Gastroesophageal sphincter (tissue), 4 donors: Measurements from ENCODE around the gene GRIK3. TPM values are rescaled to one million over a fixed set of nuclear protein-coding genes. Genes with fewer than 3 reads are reported as not detected.

ENCODE experiments used
- ATAC-seq: fragments of 150-250 bp; one replicate; pipeline ENCODE4 v1.9.1; 2016; ENCODE audit warnings: mild to moderate bottlenecking, moderate library complexity
- H3K27ac ChIP-seq, 4 donors: fragments of 200-600 bp; sonication (generic) in 3 of 4; 1 replicate in 3 of 4; 2 replicates in 1 of 4; pipeline ENCODE4 v1.5.1; 2016 to 2019
- H3K27me3 ChIP-seq: fragments of 200-600 bp; sonication (generic); one replicate; pipeline ENCODE4 v1.5.1; 2019
- H3K36me3 ChIP-seq, 2 donors: fragments of 200-600 bp; sonication (generic); one replicate each; pipeline ENCODE4 v1.5.1; 2019; ENCODE audit warnings: control low read depth in 1 of 2
- H3K4me1 ChIP-seq, 3 donors: fragments of 200-600 bp; sonication (generic); 1 replicate in 2 of 3; 2 replicates in 1 of 3; pipeline ENCODE4 v1.5.1; 2016 to 2019; ENCODE audit warnings: control low read depth in 2 of 3
- H3K4me3 ChIP-seq, 2 donors: fragments of 200-600 bp; sonication (generic); one replicate each; pipeline ENCODE4 v1.5.1; 2019; ENCODE audit warnings: mild to moderate bottlenecking in 1 of 2, moderate library complexity in 1 of 2
- H3K9me3 ChIP-seq, 3 donors: fragments of 200-600 bp; sonication (generic); one replicate each; pipeline ENCODE4 v1.5.1; 2017 to 2019; ENCODE audit warnings: control low read depth in 2 of 3
- EP300 ChIP-seq: sonication (generic); formaldehyde crosslinking; IDR thresholded peaks from one replicate; pipeline ENCODE4 v1.6.1; 2017; ENCODE audit warnings: antibody characterized with exemption, mild to moderate bottlenecking
- POLR2A ChIP-seq, 2 donors: fragments of 450-650 bp; IDR thresholded peaks; one replicate each; pipeline ENCODE4 v1.6.1; 2017; ENCODE audit warnings: antibody characterized with exemption in 2 of 2, mild to moderate bottlenecking in 2 of 2, moderate library complexity in 1 of 2
- POLR2AphosphoS5 ChIP-seq: sonication (generic); formaldehyde crosslinking; IDR thresholded peaks from one replicate; pipeline ENCODE4 v1.6.1; 2017; ENCODE audit warnings: antibody characterized with exemption
- WGBS, 2 donors: methylation state at CpG; one replicate each; pipeline ENCODE4 v1.1.5; 2018; ENCODE audit warnings: low coverage in 1 of 2; 5-methylcytosine and 5-hydroxymethylcytosine counted together
- total RNA-seq, 4 donors: library from RNA; depleted of rRNA; stranded (reverse); fragments of >200 nt; gene quantifications; one replicate each; pipeline ENCODE4 v1.1.0, GENCODE V29; 2016
- TF ChIP-seq, protein P1 (sequence below), 4 experiments: fragments of 200-600 bp in 2 of 4; fragments of 450-650 bp in 2 of 4; sonication (generic) in 1 of 4; IDR thresholded peaks; one replicate each; pipeline ENCODE4 v1.5.1; 2017 to 2019; ENCODE audit warnings: antibody characterized with exemption in 4 of 4, mild to moderate bottlenecking in 2 of 4, moderate library complexity in 2 of 4

Gene GRIK3
- total RNA-seq, 4 donors from 2014 or later, result 3.1 to 7.8 (median 5.0) TPM

DNA sequence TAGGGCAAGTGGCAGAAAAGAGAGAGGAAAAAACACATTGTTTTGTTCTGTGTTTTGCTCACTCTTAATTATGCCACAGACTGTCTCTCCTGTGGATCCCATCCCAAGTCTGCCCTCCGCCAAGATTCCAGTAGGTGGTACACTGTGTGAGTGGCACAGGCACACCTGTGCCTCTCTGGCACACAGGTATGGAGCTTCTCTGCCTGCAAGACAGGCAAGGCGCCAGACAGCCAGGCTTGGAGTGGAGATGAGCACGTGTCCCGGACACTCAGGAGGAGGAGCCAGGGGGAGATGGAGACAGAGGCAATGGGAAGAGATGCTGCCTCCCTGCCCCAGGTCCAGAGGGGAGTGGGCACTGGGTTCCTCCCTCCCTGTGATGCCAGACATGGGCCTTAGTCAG, 6.5 kb upstream of the GRIK3 start:
- TF ChIP-seq, protein P1, sequence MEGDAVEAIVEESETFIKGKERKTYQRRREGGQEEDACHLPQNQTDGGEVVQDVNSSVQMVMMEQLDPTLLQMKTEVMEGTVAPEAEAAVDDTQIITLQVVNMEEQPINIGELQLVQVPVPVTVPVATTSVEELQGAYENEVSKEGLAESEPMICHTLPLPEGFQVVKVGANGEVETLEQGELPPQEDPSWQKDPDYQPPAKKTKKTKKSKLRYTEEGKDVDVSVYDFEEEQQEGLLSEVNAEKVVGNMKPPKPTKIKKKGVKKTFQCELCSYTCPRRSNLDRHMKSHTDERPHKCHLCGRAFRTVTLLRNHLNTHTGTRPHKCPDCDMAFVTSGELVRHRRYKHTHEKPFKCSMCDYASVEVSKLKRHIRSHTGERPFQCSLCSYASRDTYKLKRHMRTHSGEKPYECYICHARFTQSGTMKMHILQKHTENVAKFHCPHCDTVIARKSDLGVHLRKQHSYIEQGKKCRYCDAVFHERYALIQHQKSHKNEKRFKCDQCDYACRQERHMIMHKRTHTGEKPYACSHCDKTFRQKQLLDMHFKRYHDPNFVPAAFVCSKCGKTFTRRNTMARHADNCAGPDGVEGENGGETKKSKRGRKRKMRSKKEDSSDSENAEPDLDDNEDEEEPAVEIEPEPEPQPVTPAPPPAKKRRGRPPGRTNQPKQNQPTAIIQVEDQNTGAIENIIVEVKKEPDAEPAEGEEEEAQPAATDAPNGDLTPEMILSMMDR (IDR thresholded peaks at IDR 0.05), result no peak
- TF ChIP-seq POLR2AphosphoS5 (no peak), POLR2A (IDR thresholded peaks at IDR 0.05) (no peak), EP300 (no peak)
- H3K27me3 ChIP-seq, result peaks cover 100% of the 10 kb centered on the region
- no peak overlapping the region for H3K4me3 ChIP-seq
- 43 to 44% methylated on average over 1 of the region's 4 CpGs for WGBS, 2 donors
- H3K9me3 ChIP-seq, result no peaks in the 10 kb centered on the region
- no peak for ATAC-seq
- H3K4me1 ChIP-seq, result peaks cover 0 to 16% (median 0%) of the 10 kb centered on the region in 3 donors
- no peak overlapping the region for H3K27ac ChIP-seq
- H3K36me3 ChIP-seq, result no peaks in the 10 kb centered on the region

DNA sequence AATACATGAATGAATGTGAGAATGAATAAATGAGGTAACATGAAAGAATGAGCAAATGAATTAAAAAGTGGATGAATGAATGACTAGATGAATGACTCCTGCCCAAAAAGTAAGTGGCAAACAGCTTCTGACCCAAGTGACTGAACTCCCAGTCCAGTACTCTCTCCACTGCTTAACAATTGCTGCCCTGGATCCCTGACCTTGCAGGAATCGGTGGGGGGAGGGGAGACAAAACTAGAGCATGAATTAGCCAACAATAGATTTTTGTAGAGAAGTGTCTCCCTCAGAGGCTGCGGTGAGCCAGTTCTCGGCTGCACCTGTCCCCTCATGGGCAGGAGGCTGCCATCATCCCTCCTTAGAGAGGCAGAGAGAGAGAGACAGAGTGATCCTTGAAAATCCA, 5.9 kb upstream of the GRIK3 start:
- H3K4me3 ChIP-seq, result no peak overlapping the region
- no peak for ATAC-seq
- 18% methylated on average over 2 of the region's 3 CpGs; no CpG with 5 or more reads in 1 of the 2 donors for WGBS, 2 donors
- peaks cover 0 to 19% (median 0%) of the 10 kb centered on the region in 3 donors for H3K4me1 ChIP-seq
- no peak overlapping the region for H3K27ac ChIP-seq
- TF ChIP-seq POLR2AphosphoS5, result no peak
- TF ChIP-seq, protein P1 (IDR thresholded peaks at IDR 0.05), result no peak
- TF ChIP-seq EP300, result no peak
- TF ChIP-seq POLR2A (IDR thresholded peaks at IDR 0.05), result no peak
- H3K27me3 ChIP-seq, result peaks cover 100% of the 10 kb centered on the region
- no peaks in the 10 kb centered on the region for H3K9me3 ChIP-seq
- no peaks in the 10 kb centered on the region for H3K36me3 ChIP-seq

DNA sequence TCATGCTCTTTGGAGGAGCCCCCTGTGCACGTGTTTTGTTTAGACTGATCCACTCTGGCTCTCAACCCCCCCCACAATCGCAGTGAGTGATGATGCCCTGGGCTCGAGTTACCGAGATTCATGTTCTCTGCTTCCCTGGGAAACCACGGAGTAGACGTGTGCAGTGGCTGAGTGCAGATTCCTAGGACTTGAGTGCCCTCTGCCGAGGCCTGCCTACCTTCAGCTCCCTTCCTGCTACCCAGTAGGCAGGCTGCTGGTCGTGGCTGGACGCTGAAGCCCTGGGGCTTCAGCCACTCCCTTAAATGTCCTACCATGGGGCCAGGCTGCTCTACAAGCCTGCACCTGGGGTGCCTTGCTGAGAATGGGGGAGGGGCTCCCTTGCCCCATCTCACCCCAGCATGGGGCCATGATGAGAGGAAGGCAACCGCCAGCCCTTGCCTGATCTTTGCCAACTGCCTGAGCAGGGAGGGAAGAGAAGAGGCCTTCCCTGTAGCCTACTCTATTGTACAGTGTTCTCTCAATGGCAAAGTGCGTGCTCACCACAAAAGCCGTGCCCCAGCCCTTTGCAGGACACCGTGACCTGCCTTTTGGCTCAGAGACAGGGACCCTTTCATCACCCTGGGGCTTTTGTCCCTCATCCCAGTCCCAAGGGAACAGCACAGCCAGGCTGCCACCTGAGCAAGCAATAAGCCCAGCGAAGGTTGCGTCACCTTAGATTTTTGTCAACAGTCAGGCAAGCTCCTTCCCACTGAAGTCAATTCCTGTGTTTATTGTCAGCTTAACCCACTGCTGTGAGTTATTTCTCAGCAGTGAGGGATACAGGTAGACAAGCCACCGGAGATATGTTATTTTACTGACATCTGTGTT, 4.1 kb upstream of the GRIK3 start:
- H3K27ac ChIP-seq, result no peak overlapping the region
- H3K4me1 ChIP-seq, result peaks cover 0 to 37% (median 0%) of the 10 kb centered on the region in 3 donors
- TF ChIP-seq, protein P1 (IDR thresholded peaks at IDR 0.05), result peak in 1 of 4 experiments; percentile 25
- no peak for TF ChIP-seq EP300
- H3K9me3 ChIP-seq, result no peaks in the 10 kb centered on the region
- no peak for ATAC-seq
- no peaks in the 10 kb centered on the region for H3K36me3 ChIP-seq
- no peak overlapping the region for H3K4me3 ChIP-seq
- WGBS, 2 donors, result 33% methylated on average over 4 of the region's 16 CpGs; no CpG with 5 or more reads in 1 of the 2 donors
- peaks cover 100% of the 10 kb centered on the region for H3K27me3 ChIP-seq

DNA sequence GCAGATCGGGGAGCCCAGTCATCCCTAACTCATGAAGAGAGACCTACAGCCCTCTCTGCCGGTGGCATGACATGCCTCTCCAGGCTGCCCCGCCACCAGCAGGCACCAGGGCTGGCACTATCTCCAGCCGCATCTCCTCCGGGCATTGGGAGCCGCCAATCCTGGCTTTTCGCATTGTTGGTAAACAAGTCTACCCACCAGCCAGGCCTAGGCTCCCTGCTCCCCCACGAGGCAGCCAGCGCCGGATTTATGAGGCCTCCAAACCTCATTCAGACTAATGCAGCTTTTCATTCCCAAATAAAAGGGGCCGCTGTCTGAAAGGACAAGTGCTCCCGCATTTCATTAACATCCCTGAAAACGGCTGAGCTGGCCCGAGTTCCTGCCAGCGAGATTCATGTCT, 3.4 kb upstream of the GRIK3 start:
- H3K4me3 ChIP-seq, result no peak overlapping the region
- 4% methylated on average over 10 of the region's 15 CpGs; no CpG with 5 or more reads in 1 of the 2 donors for WGBS, 2 donors
- TF ChIP-seq, protein P1 (IDR thresholded peaks at IDR 0.05), result no peak
- TF ChIP-seq EP300 (no peak), POLR2AphosphoS5 (no peak), POLR2A (IDR thresholded peaks at IDR 0.05) (no peak)
- H3K4me1 ChIP-seq, result peaks cover 0 to 45% (median 3%) of the 10 kb centered on the region in 3 donors
- H3K36me3 ChIP-seq, result no peaks in the 10 kb centered on the region
- no peak overlapping the region for H3K27ac ChIP-seq
- ATAC-seq, result no peak
- H3K27me3 ChIP-seq, result peaks cover 100% of the 10 kb centered on the region
- H3K9me3 ChIP-seq, result no peaks in the 10 kb centered on the region

DNA sequence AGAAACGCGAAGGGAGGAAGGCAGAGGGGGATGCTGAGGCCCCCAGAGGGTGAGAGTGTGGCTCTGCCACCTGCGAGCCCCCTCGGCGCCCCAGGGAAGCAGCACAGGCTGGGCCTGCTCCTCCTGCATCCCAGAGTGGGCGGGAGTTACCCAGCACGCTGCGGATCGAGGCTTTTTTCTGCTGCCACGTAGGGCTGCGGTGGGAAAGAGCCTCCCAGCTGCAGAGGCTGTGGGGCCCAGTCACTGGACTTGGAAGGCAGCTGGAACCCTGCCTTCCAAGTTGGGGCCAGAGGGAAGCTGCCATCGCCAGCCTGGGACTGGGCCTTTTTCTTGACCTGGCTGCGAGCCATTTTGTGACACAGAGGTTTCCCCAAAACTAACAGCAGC, 2.3 kb upstream of the GRIK3 start:
- H3K27me3 ChIP-seq, result peaks cover 100% of the 10 kb centered on the region
- peak overlapping the region in 1 of 4 donors; percentile 3 for H3K27ac ChIP-seq
- H3K36me3 ChIP-seq, result no peaks in the 10 kb centered on the region
- WGBS, 2 donors, result 0 to 8% methylated on average over 4 to 12 of the region's 13 CpGs
- H3K4me3 ChIP-seq, result no peak overlapping the region
- no peak for TF ChIP-seq POLR2A (IDR thresholded peaks at IDR 0.05)
- no peak for TF ChIP-seq POLR2AphosphoS5
- TF ChIP-seq, protein P1 (IDR thresholded peaks at IDR 0.05), result no peak
- no peak for TF ChIP-seq EP300
- peaks cover 0 to 49% (median 3%) of the 10 kb centered on the region in 3 donors for H3K4me1 ChIP-seq
- no peaks in the 10 kb centered on the region for H3K9me3 ChIP-seq
- ATAC-seq, result no peak
